HepG2 (cell line): Measurements from ENCODE around the gene TRAF4. TPM values are rescaled to one million over a fixed set of nuclear protein-coding genes. Genes with fewer than 3 reads are reported as not detected.

Source experiments
- ATAC-seq: fragments of 200-7000 bp; cut with Tn5 transposase; 3 replicates; pipeline ENCODE4 v1.9.1; 2020; ENCODE audit warnings: mild to moderate bottlenecking, moderate library complexity
- BruUV-seq: library from RNA; stranded (reverse); fragments of 400-500 nt; replicated peaks from 2 replicates; lab custom pipeline; 2021; lab: Mats Ljungman, UMichigan
- CTCF ChIA-PET: fragments of 300-600 bp; formaldehyde crosslinking; extraction: SDS; loops from one replicate; lab custom pipeline; 2021; ENCODE audit warnings: low total read pairs, inconsistent platforms, low intra/inter-chr PET ratio; lab: Yijun Ruan, JAX
- POLR2A ChIA-PET: fragments of 350-600 bp; sonication (Branson Sonifier 250); formaldehyde crosslinking; loops from one replicate; lab custom pipeline; 2020; ENCODE audit warnings: antibody characterized with exemption, inconsistent platforms; lab: Yijun Ruan, JAX
- DNase-seq: peaks from one replicate; pipeline ENCODE4 v3.0.0-alpha.2; 2015; ENCODE audit warnings: low spot score
- FAIRE-seq: peaks from 3 replicates; lab custom pipeline; 2011; peaks lifted over from hg19 to GRCh38; lab: Jason Lieb, UNC
- H2AFZ ChIP-seq: one replicate; pipeline ENCODE4 v1.6.1; 2011; ENCODE audit warnings: low read length, inconsistent platforms
- H3K27ac ChIP-seq: fragments of 300-600 bp; 3 replicates; pipeline ENCODE4 v1.8.0; 2011; ENCODE audit warnings: mixed run types, mild to moderate bottlenecking, mixed read lengths, low read length, inconsistent platforms; ENCODE audit not compliant: insufficient read depth; ENCODE audit errors: extremely low read length
- H3K27me3 ChIP-seq, 2 experiments: fragments of 200-600 bp in 1 of 2; 2 replicates in 1 of 2; 3 replicates in 1 of 2; pipeline versions ENCODE4 v1.6.0 to v1.8.0; 2011; ENCODE audit warnings: low read length in 2 of 2, mild to moderate bottlenecking in 2 of 2, moderate library complexity in 2 of 2, inconsistent platforms in 1 of 2; ENCODE audit not compliant: insufficient read depth in 2 of 2, control insufficient read depth in 1 of 2
- H3K36me3 ChIP-seq, 2 experiments: fragments of 200-600 bp in 1 of 2; replicated peaks in 1 of 2; 2 replicates in 1 of 2; 3 replicates in 1 of 2; pipeline versions ENCODE4 v1.5.1 to v1.8.0; 2011; ENCODE audit warnings: low read length in 2 of 2, inconsistent platforms in 1 of 2; ENCODE audit not compliant: insufficient read depth in 2 of 2, control insufficient read depth in 1 of 2
- H3K4me1 ChIP-seq: 2 replicates; pipeline ENCODE4 v1.5.1; 2012; ENCODE audit warnings: low read length, inconsistent platforms; ENCODE audit not compliant: insufficient read depth
- H3K4me2 ChIP-seq: 2 replicates; pipeline ENCODE4 v1.6.0; 2011; ENCODE audit warnings: low read depth, low read length, inconsistent platforms
- H3K4me3 ChIP-seq, 3 experiments: fragments of 200-600 bp in 1 of 3; sonication (generic), shearing (Covaris generic) in 1 of 3; replicated peaks in 1 of 3; 2 replicates each; pipeline ENCODE4 v1.5.1; 2011 to 2016; ENCODE audit warnings: low read length in 3 of 3, inconsistent platforms in 2 of 3, low read depth in 2 of 3, mild to moderate bottlenecking in 2 of 3, control low read depth in 1 of 3, mixed read lengths in 1 of 3; ENCODE audit not compliant: insufficient read depth in 1 of 3
- H3K79me2 ChIP-seq: one replicate; pipeline ENCODE4 v1.6.1; 2011; ENCODE audit warnings: low read length, inconsistent platforms; ENCODE audit not compliant: insufficient read depth
- H3K9ac ChIP-seq: 2 replicates; pipeline ENCODE4 v1.6.0; 2011; ENCODE audit warnings: mild to moderate bottlenecking, low read depth, low read length, inconsistent platforms; ENCODE audit not compliant: insufficient read depth
- H3K9me3 ChIP-seq: 2 replicates; pipeline ENCODE4 v1.5.1; 2012; ENCODE audit warnings: mild to moderate bottlenecking, low read length
- H4K20me1 ChIP-seq: 2 replicates; pipeline ENCODE4 v1.6.0; 2011; ENCODE audit warnings: inconsistent platforms, mild to moderate bottlenecking, low read length, moderate library complexity; ENCODE audit not compliant: insufficient read depth
- AGO2 ChIP-seq: fragments of 200-400 bp; formaldehyde crosslinking; optimal IDR thresholded peaks from 2 replicates; pipeline ENCODE3; 2017; ENCODE audit warnings: mild to moderate bottlenecking, low read depth, low read length, moderate library complexity
- CHD4 ChIP-seq: fragments of 200-600 bp; sonication (generic); IDR thresholded peaks from 2 replicates; pipeline ENCODE4 v1.7.0; 2017; ENCODE audit warnings: mild to moderate bottlenecking, low read length, borderline replicate concordance
- CREB1 ChIP-seq, 2 experiments: fragments of 450-650 bp in 1 of 2; IDR thresholded peaks; 2 replicates each; pipeline ENCODE4 v1.6.1; 2016 to 2017; ENCODE audit warnings: control low read depth in 1 of 2, mild to moderate bottlenecking in 1 of 2, missing compliant biosample characterization in 1 of 2, missing genetic modification characterization in 1 of 2
- ETV6 ChIP-seq: sonication (generic); formaldehyde crosslinking; conservative IDR thresholded peaks from 2 replicates; pipeline ENCODE4 v1.4.0; 2020; ENCODE audit warnings: missing genetic modification reagents
- MBNL3 ChIP-seq: fragments of 250-450 bp; sonication (Bioruptor Pico); conservative IDR thresholded peaks from 2 replicates; pipeline ENCODE4 v1.8.0; 2022; ENCODE audit warnings: mild to moderate bottlenecking, inconsistent platforms
- PCBP2 ChIP-seq: fragments of 200-400 bp; formaldehyde crosslinking; optimal IDR thresholded peaks from 2 replicates; pipeline ENCODE3; 2018; ENCODE audit warnings: low read length, low read depth; ENCODE audit not compliant: poor library complexity, severe bottlenecking
- POLR2A ChIP-seq, 2 experiments: IDR thresholded peaks; 2 replicates each; pipeline ENCODE4 v1.6.1; 2011; ENCODE audit warnings: low read depth in 2 of 2, low read length in 2 of 2, mild to moderate bottlenecking in 1 of 2, moderate library complexity in 1 of 2; ENCODE audit not compliant: insufficient read depth in 1 of 2
- POLR2G ChIP-seq: fragments of 200-400 bp; formaldehyde crosslinking; IDR thresholded peaks from 2 replicates; pipeline ENCODE4 v1.6.1; 2018; ENCODE audit warnings: mild to moderate bottlenecking, low read depth, low read length, moderate library complexity
- REXO4 ChIP-seq: sonication (generic); formaldehyde crosslinking; IDR thresholded peaks from 2 replicates; pipeline ENCODE4 v1.8.0; 2022; ENCODE audit warnings: missing genetic modification reagents, mild to moderate bottlenecking, borderline replicate concordance
- YEATS2 ChIP-seq: sonication (generic); formaldehyde crosslinking; IDR thresholded peaks from 2 replicates; pipeline ENCODE4 v1.4.0; 2020; ENCODE audit warnings: missing genetic modification reagents, borderline replicate concordance
- ZBTB21 ChIP-seq: sonication (generic); formaldehyde crosslinking; IDR thresholded peaks from 2 replicates; pipeline ENCODE4 v1.4.0; 2020; ENCODE audit warnings: missing genetic modification reagents
- ZNF205 ChIP-seq: IDR thresholded peaks from 2 replicates; pipeline ENCODE4 v1.6.1; 2018; ENCODE audit warnings: missing biosample characterization, missing genetic modification reagents
- ZNF350 ChIP-seq: sonication (generic); formaldehyde crosslinking; IDR thresholded peaks from 2 replicates; pipeline ENCODE4 v1.4.0; 2020; ENCODE audit warnings: mild to moderate bottlenecking, low read depth, missing genetic modification reagents, borderline replicate concordance
- ZNF501 ChIP-seq: sonication (generic); formaldehyde crosslinking; IDR thresholded peaks from 2 replicates; pipeline ENCODE4 v1.5.1; 2020; ENCODE audit warnings: mild to moderate bottlenecking, moderate library complexity, missing genetic modification reagents
- WGBS: methylation state at CpG from one replicate; pipeline ENCODE4 v1.1.6; 2017; ENCODE audit warnings: low lambda C conversion rate; 5-methylcytosine and 5-hydroxymethylcytosine counted together
- in situ Hi-C: cut with HindIII; loops from 2 replicates; pipeline ENCODE4 v1.10.0; 2017; ENCODE audit warnings: low pct_unique_long_range_greater_than_20kb; ENCODE audit not compliant: extremely low pct_ligation_motif_present
- intact Hi-C: fragments of 100-400 bp; cut with micrococcal nuclease; formaldehyde crosslinking; loops from one replicate; pipeline ENCODE4 v1.10.0; 2022; ENCODE audit not compliant: unreplicated experiment
- polyA plus RNA-seq, 8 experiments: library from polyadenylated mRNA; depleted of rRNA in 3 of 8; stranded (reverse) in 7 of 8; unstranded in 1 of 8; fragments of >200 nt; fragmentation: Illumina TruSeq in 4 of 8; extraction: Trizol in 4 of 8; gene quantifications; 2 replicates each; pipeline versions ENCODE4 v1.2.1 to v1.2.3, GENCODE V29; 2011 to 2016; ENCODE audit warnings: low read depth in 4 of 8, missing spikeins in 1 of 8, mixed read lengths in 1 of 8; ENCODE audit not compliant: insufficient read depth in 1 of 8
- total RNA-seq, 5 experiments: library from RNA; depleted of rRNA; stranded (reverse); fragments of >200 nt; fragmentation: Illumina TruSeq; extraction: Trizol; gene quantifications; 2 replicates each; pipeline ENCODE4 v1.2.3, GENCODE V29; 2016; ENCODE audit warnings: low read depth in 1 of 5
- TF ChIP-seq, protein P1 (sequence below): IDR thresholded peaks from 2 replicates; pipeline ENCODE4 v1.6.1; 2016; ENCODE audit warnings: mild to moderate bottlenecking
- TF ChIP-seq, protein P2 (sequence below): sonication (generic); formaldehyde crosslinking; IDR thresholded peaks from 2 replicates; pipeline ENCODE4 v1.8.0; 2022; ENCODE audit warnings: low read depth, missing genetic modification reagents
- TF ChIP-seq, protein P3 (sequence below): sonication (generic); formaldehyde crosslinking; IDR thresholded peaks from 2 replicates; pipeline ENCODE4 v1.9.0; 2022; ENCODE audit warnings: missing genetic modification reagents, mild to moderate bottlenecking, borderline replicate concordance

The TRAF4 gene
- total and polyA plus RNA-seq, 2 of the 13 experiments (the other 11 are each of a cell fraction or from before 2014, with no cell fraction given), result 86.0 to 89.9 TPM

DNA sequence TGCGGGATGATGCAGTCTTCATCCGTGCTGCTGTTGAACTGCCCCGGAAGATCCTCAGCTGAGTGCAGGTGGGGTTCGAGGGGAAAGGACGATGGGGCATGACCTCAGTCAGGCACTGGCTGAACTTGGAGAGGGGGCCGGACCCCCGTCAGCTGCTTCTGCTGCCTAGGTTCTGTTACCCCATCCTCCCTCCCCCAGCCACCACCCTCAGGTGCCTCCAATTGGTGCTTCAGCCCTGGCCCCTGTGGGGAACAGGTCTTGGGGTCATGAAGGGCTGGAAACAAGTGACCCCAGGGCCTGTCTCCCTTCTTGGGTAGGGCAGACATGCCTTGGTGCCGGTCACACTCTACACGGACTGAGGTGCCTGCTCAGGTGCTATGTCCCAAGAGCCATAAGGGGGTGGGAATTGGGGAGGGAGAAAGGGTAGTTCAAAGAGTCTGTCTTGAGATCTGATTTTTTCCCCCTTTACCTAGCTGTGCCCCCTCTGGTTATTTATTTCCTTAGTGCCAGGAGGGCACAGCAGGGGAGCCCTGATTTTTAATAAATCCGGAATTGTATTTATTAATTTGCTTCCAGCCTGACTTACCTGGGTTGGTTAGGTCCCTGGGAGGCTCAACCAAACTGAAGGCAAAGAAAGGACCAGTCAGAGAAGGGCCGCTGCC, 5.8 kb downstream of the TRAF4 start:
- 83% methylated on average over 7 of the region's 11 CpGs for WGBS
- in situ Hi-C loops, result loop anchor here (25.0 kb wide), 1 partner anchor 363 kb away; no protein-coding TSS in a partner anchor

More for the DNA sequence above, 5.8 kb downstream of the TRAF4 start:
- H3K79me2 ChIP-seq, result peaks cover 28% of the 10 kb centered on the region
- TF ChIP-seq ZBTB21 (CRISPR knock-in tag), result no peak
- TF ChIP-seq, protein P1, sequence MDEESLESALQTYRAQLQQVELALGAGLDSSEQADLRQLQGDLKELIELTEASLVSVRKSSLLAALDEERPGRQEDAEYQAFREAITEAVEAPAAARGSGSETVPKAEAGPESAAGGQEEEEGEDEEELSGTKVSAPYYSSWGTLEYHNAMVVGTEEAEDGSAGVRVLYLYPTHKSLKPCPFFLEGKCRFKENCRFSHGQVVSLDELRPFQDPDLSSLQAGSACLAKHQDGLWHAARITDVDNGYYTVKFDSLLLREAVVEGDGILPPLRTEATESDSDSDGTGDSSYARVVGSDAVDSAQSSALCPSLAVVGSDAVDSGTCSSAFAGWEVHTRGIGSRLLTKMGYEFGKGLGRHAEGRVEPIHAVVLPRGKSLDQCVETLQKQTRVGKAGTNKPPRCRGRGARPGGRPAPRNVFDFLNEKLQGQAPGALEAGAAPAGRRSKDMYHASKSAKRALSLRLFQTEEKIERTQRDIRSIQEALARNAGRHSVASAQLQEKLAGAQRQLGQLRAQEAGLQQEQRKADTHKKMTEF (CRISPR knock-in tag), result no peak
- TF ChIP-seq, protein P2, sequence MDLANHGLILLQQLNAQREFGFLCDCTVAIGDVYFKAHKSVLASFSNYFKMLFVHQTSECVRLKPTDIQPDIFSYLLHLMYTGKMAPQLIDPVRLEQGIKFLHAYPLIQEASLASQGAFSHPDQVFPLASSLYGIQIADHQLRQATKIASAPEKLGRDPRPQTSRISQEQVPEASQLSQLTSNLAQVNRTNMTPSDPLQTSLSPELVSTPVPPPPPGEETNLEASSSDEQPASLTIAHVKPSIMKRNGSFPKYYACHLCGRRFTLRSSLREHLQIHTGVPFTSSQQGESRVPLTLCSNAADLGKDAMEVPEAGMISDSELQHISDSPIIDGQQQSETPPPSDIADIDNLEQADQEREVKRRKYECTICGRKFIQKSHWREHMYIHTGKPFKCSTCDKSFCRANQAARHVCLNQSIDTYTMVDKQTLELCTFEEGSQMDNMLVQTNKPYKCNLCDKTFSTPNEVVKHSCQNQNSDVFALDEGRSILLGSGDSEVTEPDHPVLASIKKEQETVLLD, result no peak
- no peak for TF ChIP-seq YEATS2 (CRISPR knock-in tag)
- TF ChIP-seq AGO2, result no peak
- TF ChIP-seq MBNL3 (CRISPR knock-in tag), result no peak
- TF ChIP-seq PCBP2, result peak; percentile 78
- no peak for TF ChIP-seq CREB1 (IDR thresholded peaks at IDR 0.05)
- TF ChIP-seq CREB1 (CRISPR knock-in tag; IDR thresholded peaks at IDR 0.05), result no peak
- no peak for TF ChIP-seq REXO4
- TF ChIP-seq ZNF350 (CRISPR knock-in tag), result no peak
- peak in 1 of 2 experiments; percentile 14; a peak in 1 of 4 replicates for TF ChIP-seq POLR2A (IDR thresholded peaks at IDR 0.05; ENCODE audit: insufficient read depth in 1 of 2, low read depth in 2 of 2, low read length in 2 of 2)
- no peak for TF ChIP-seq ETV6 (CRISPR knock-in tag)
- peak; percentile 7; the same call in 1 of the 2 replicates for TF ChIP-seq ZNF501
- no peak for TF ChIP-seq ZNF205 (CRISPR knock-in tag)
- TF ChIP-seq, protein P3, sequence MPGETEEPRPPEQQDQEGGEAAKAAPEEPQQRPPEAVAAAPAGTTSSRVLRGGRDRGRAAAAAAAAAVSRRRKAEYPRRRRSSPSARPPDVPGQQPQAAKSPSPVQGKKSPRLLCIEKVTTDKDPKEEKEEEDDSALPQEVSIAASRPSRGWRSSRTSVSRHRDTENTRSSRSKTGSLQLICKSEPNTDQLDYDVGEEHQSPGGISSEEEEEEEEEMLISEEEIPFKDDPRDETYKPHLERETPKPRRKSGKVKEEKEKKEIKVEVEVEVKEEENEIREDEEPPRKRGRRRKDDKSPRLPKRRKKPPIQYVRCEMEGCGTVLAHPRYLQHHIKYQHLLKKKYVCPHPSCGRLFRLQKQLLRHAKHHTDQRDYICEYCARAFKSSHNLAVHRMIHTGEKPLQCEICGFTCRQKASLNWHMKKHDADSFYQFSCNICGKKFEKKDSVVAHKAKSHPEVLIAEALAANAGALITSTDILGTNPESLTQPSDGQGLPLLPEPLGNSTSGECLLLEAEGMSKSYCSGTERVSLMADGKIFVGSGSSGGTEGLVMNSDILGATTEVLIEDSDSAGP (CRISPR knock-in tag), result 0 out of 2 replicates have a peak, but pooled peaks have one; percentile 14
- peak; percentile 5; the same call in 1 of the 2 replicates for TF ChIP-seq POLR2G
- TF ChIP-seq CHD4, result 0 out of 2 replicates have a peak, but pooled peaks have one; percentile 9
- H3K4me2 ChIP-seq, result no peak overlapping the region
- BruUV-seq, result no TSS peak
- ATAC-seq, result peak; percentile 1; the same call in 2 of the 3 replicates
- no peak for DNase-seq
- FAIRE-seq, result no peak
- peak overlapping the region; percentile 30 for H3K27ac ChIP-seq
- no peaks in the 10 kb centered on the region; a peak in 1 of 5 replicates for H3K27me3 ChIP-seq
- no peak overlapping the region for H3K4me3 ChIP-seq
- intact Hi-C loops, result loop anchor here (1.0 to 2.0 kb wide), 2 partner anchors 22 to 65 kb away; no protein-coding TSS in a partner anchor
- peaks cover 51% of the 10 kb centered on the region for H3K4me1 ChIP-seq
- no peaks in the 10 kb centered on the region for H3K9me3 ChIP-seq
- no peak overlapping the region for H3K9ac ChIP-seq
- H4K20me1 ChIP-seq, result peaks cover 52% of the 10 kb centered on the region
- H3K36me3 ChIP-seq, result peaks cover 39 to 43% of the 10 kb centered on the region in 2 experiments
- CTCF ChIA-PET, result interaction anchor here (0.7 to 4.1 kb wide), 8 partner anchors 14 to 154 kb away, joined by 3 to 142 read pairs (median 4); partner anchors contain the start of genes BLTP2, DHRS13, NEK8 and TLCD1
- POLR2A ChIA-PET, result interaction anchor here (1.2 to 12.3 kb wide), 4 partner anchors 22 to 104 kb away, joined by 4 to 590 read pairs (median 12); partner anchors contain the start of genes NEK8, PROCA1, RPL23A and TLCD1
- H2AFZ ChIP-seq, result no peak overlapping the region
